ENCODE measurements around the gene PUM1.

DNA sequence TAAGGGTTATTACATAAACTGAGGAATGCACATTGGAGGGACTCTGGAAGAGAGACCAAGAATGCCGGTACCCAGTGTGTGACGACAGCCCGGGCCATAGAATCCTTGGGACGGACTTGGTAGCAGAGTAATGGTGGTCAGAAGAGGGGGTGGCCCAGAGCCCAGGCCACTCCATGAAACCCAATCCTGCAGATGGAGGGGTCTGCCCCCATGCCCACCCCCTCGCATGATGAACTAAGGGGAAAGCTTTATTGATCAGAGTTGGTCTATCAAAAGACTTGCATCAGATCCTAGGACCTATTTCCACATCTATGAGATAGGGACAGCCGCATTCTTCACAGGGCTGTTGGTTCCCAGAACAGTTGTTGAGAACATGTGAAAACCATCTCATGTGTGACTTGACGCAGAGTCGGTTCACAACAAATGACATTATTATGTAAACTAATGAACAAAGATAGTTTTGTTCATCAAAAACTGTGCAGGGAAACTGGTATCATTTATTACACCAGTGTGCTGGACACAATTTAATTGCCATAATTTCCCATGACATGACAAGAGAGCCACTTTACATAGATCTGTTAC is 135.5 kb downstream of the PUM1 start:
- TF ChIP-seq CTCF (IDR thresholded peaks at IDR 0.05), result no peak
- no peak for TF ChIP-seq ZFX (IDR thresholded peaks at IDR 0.05; ENCODE audit: borderline replicate concordance)

Data from 22Rv1 (cell line).